HCT116 (cell line): ENCODE results near the gene SLC24A3. TPM values are rescaled to one million over a fixed set of nuclear protein-coding genes. Genes with fewer than 3 reads are reported as not detected.
A peak's percentile ranks its signal among the peaks of the same experiment; 100 is the strongest.

ENCODE experiments used
- ATAC-seq: fragments of 200-7000 bp; cut with Tn5 transposase; 2 replicates; pipeline ENCODE4 v1.9.1; 2020; ENCODE audit warnings: mild to moderate bottlenecking, moderate library complexity
- BruUV-seq: library from RNA; stranded (reverse); fragments of 400-500 nt; replicated peaks from 2 replicates; lab custom pipeline; 2021; lab: Mats Ljungman, UMichigan
- CTCF ChIA-PET: fragments of 300-600 bp; sonication (Branson Sonifier 250); formaldehyde crosslinking; loops from one replicate; lab custom pipeline; 2021; ENCODE audit warnings: antibody characterized with exemption; lab: Charles Lee
- POLR2A ChIA-PET: fragments of 300-600, 350-600 bp; sonication (Branson Sonifier 250); formaldehyde crosslinking; loops from one replicate; lab custom pipeline; 2021; ENCODE audit warnings: antibody characterized with exemption; lab: Charles Lee
- RAD21 ChIA-PET, 2 experiments: fragments of 300-600 bp; sonication (Branson Sonifier 250); formaldehyde crosslinking; loops; one replicate each; lab custom pipeline; 2023; ENCODE audit warnings: low total read pairs in 2 of 2; ENCODE audit not compliant: uncharacterized antibody in 2 of 2, unreplicated experiment in 2 of 2, low non-redundant PET in 1 of 2; lab: Charles Lee
- DNase-seq: peaks from one replicate; pipeline ENCODE4 v3.0.0-alpha.2; 2010; ENCODE audit warnings: low read depth, low spot score
- H2AFZ ChIP-seq: fragments of 200-600 bp; shearing (Covaris generic), sonication (generic); 2 replicates; pipeline ENCODE4 v1.6.1; 2017; ENCODE audit warnings: low read depth, mixed run types, mixed read lengths, antibody characterized with exemption, low read length; ENCODE audit not compliant: poor library complexity, severe bottlenecking
- H3K27ac ChIP-seq: 2 replicates; pipeline ENCODE4 v1.5.1; 2012; ENCODE audit warnings: low read depth, low read length
- H3K27me3 ChIP-seq: fragments of 200-600 bp; sonication (generic); 2 replicates; pipeline ENCODE4 v1.6.1; 2016; ENCODE audit warnings: mixed run types, low read length, mixed read lengths; ENCODE audit not compliant: insufficient read depth
- H3K36me3 ChIP-seq, 2 experiments: fragments of 200-500 bp in 1 of 2; fragments of 200-600 bp in 1 of 2; sonication (Bioruptor generic) in 1 of 2; sonication (generic) in 1 of 2; 2 replicates each; pipeline versions ENCODE4 v1.5.1 to v1.6.1; 2014 to 2016; ENCODE audit warnings: low read length in 2 of 2, inconsistent platforms in 1 of 2, mixed read lengths in 1 of 2, mixed run types in 1 of 2; ENCODE audit not compliant: insufficient read depth in 2 of 2, control insufficient read depth in 1 of 2
- H3K4me1 ChIP-seq, 2 experiments: fragments of 200-600 bp in 1 of 2; sonication (generic) in 1 of 2; 2 replicates each; pipeline versions ENCODE4 v1.5.1 to v1.6.1; 2012 to 2017; ENCODE audit warnings: low read length in 2 of 2, inconsistent platforms in 1 of 2, mild to moderate bottlenecking in 1 of 2, mixed read lengths in 1 of 2, mixed run types in 1 of 2, moderate library complexity in 1 of 2; ENCODE audit not compliant: insufficient read depth in 2 of 2, control insufficient read depth in 1 of 2
- H3K4me2 ChIP-seq: fragments of 200-600 bp; sonication (generic); 2 replicates; pipeline ENCODE4 v1.6.1; 2017; ENCODE audit warnings: mixed run types, low read length, mixed read lengths
- H3K4me3 ChIP-seq, 2 experiments: fragments of 200-600 bp in 1 of 2; sonication (generic) in 1 of 2; replicated peaks in 1 of 2; 2 replicates each; pipeline ENCODE4 v1.5.1; 2011 to 2016; ENCODE audit warnings: low read length in 2 of 2, control low read depth in 1 of 2, low read depth in 1 of 2, mild to moderate bottlenecking in 1 of 2, mixed read lengths in 1 of 2, mixed run types in 1 of 2
- H3K79me2 ChIP-seq: fragments of 200-600 bp; sonication (generic); 2 replicates; pipeline ENCODE4 v1.6.1; 2017; ENCODE audit warnings: mild to moderate bottlenecking, mixed run types, low read length, moderate library complexity, mixed read lengths; ENCODE audit not compliant: insufficient read depth
- H3K9ac ChIP-seq: fragments of 200-600 bp; sonication (generic); 2 replicates; pipeline ENCODE4 v1.6.1; 2016; ENCODE audit warnings: low read length, mixed read lengths
- H3K9me2 ChIP-seq: fragments of 200-600 bp; sonication (generic), shearing (Covaris generic); 2 replicates; pipeline ENCODE4 v1.6.1; 2017; ENCODE audit warnings: mixed run types, mild to moderate bottlenecking, moderate library complexity; ENCODE audit not compliant: insufficient read depth
- H3K9me3 ChIP-seq, 2 experiments: fragments of 200-500 bp in 1 of 2; fragments of 200-600 bp in 1 of 2; sonication (Bioruptor generic) in 1 of 2; sonication (generic) in 1 of 2; 2 replicates each; pipeline ENCODE4 v1.6.1; 2014 to 2017; ENCODE audit warnings: low read length in 2 of 2, mixed read lengths in 2 of 2, inconsistent platforms in 1 of 2, low read depth in 1 of 2, mild to moderate bottlenecking in 1 of 2, mixed run types in 1 of 2, moderate library complexity in 1 of 2; ENCODE audit not compliant: control insufficient read depth in 1 of 2, insufficient read depth in 1 of 2
- H4K20me1 ChIP-seq: fragments of 200-600 bp; sonication (generic), shearing (Covaris generic); 2 replicates; pipeline ENCODE4 v1.6.1; 2017; ENCODE audit warnings: mixed run types, mild to moderate bottlenecking, moderate library complexity; ENCODE audit not compliant: insufficient read depth
- CBX3 ChIP-seq: IDR thresholded peaks from 2 replicates; pipeline ENCODE4 v1.6.1; 2012; ENCODE audit warnings: low read depth
- CEBPB ChIP-seq: IDR thresholded peaks from 2 replicates; pipeline ENCODE4 v1.6.1; 2012; ENCODE audit warnings: low read depth
- ELF1 ChIP-seq: IDR thresholded peaks from 2 replicates; pipeline ENCODE4 v1.6.1; 2012; ENCODE audit warnings: low read depth, borderline replicate concordance
- EZH2 ChIP-seq: fragments of 200-600 bp; sonication (generic); IDR thresholded peaks from 2 replicates; pipeline ENCODE4 v1.6.1; 2017; ENCODE audit warnings: antibody characterized with exemption, mixed run types
- POLR2AphosphoS5 ChIP-seq: IDR thresholded peaks from 2 replicates; pipeline ENCODE4 v1.6.1; 2011; ENCODE audit warnings: mild to moderate bottlenecking, low read depth, low read length, moderate library complexity
- SIN3A ChIP-seq: IDR thresholded peaks from 2 replicates; pipeline ENCODE4 v1.6.1; 2012; ENCODE audit warnings: low read depth
- SP1 ChIP-seq: IDR thresholded peaks from 2 replicates; pipeline ENCODE4 v1.6.1; 2012; ENCODE audit warnings: low read depth
- SRF ChIP-seq: IDR thresholded peaks from 2 replicates; pipeline ENCODE4 v1.6.1; 2012; ENCODE audit warnings: low read depth
- YY1 ChIP-seq: IDR thresholded peaks from 2 replicates; pipeline ENCODE4 v1.6.1; 2011; ENCODE audit warnings: low read length, low read depth, moderate library complexity, mild to moderate bottlenecking; ENCODE audit not compliant: insufficient replicate concordance; ENCODE audit errors: extremely low read depth
- ZBTB33 ChIP-seq: IDR thresholded peaks from 2 replicates; pipeline ENCODE4 v1.6.1; 2011; ENCODE audit warnings: mild to moderate bottlenecking, low read length, moderate library complexity; ENCODE audit not compliant: insufficient replicate concordance; ENCODE audit errors: extremely low read depth
- ZFX ChIP-seq: fragments of 450-650 bp; IDR thresholded peaks from 2 replicates; pipeline ENCODE4 v1.6.1; 2017
- ZNF274 ChIP-seq: fragments of 200-500 bp; sonication (Bioruptor generic); IDR thresholded peaks from 2 replicates; pipeline ENCODE4 v1.6.1; 2014; ENCODE audit warnings: mild to moderate bottlenecking, low read depth, low read length, inconsistent platforms
- intact Hi-C: fragments of 100-400 bp; cut with micrococcal nuclease; formaldehyde crosslinking; loops from 2 replicates; pipeline ENCODE4 v1.10.0; 2022
- total RNA-seq: library from RNA; stranded (reverse); gene quantifications from one replicate; pipeline ENCODE4 v1.2.1, GENCODE V29; 2021; ENCODE audit not compliant: unreplicated experiment
- TF ChIP-seq, protein P1 (sequence below): IDR thresholded peaks from 2 replicates; pipeline ENCODE4 v1.6.1; 2012
- TF ChIP-seq, protein P2 (sequence below), 3 experiments: fragments of 200-600 bp in 1 of 3; sonication (generic) in 1 of 3; IDR thresholded peaks in 2 of 3; conservative IDR thresholded peaks in 1 of 3; 2 replicates each; pipeline ENCODE4 v1.5.1; 2012 to 2017; ENCODE audit warnings: low read depth in 2 of 3, low read length in 2 of 3, antibody characterized with exemption in 1 of 3, borderline replicate concordance in 1 of 3, control low read depth in 1 of 3, mild to moderate bottlenecking in 1 of 3, mixed read lengths in 1 of 3, mixed run types in 1 of 3, moderate library complexity in 1 of 3; ENCODE audit not compliant: insufficient read depth in 1 of 3

SLC24A3 gene
- total RNA-seq, 1 experiment from 2014 or later, result not detected

GRCh38 chr20:19691125-19691524, 478.7 kb downstream of the SLC24A3 start:
- RAD21 ChIA-PET, result no interaction called here
- Histone ChIP-seq H3K9ac (no peak overlapping the region), H3K9me3 (no peaks in the 10 kb centered on the region), H3K79me2 (no peaks in the 10 kb centered on the region), H3K4me3 (no peak overlapping the region), H4K20me1 (no peaks in the 10 kb centered on the region), H3K27ac (no peak overlapping the region), H3K36me3 (no peaks in the 10 kb centered on the region), H3K27me3 (no peaks in the 10 kb centered on the region), H2AFZ (no peak overlapping the region), H3K9me2 (no peaks in the 10 kb centered on the region), H3K4me2 (no peak overlapping the region), H3K4me1 (peaks cover 0 to 10% of the 10 kb centered on the region in 2 experiments; a peak in 2 of 4 replicates)
- POLR2A ChIA-PET, result no interaction called here
- BruUV-seq, result no TSS peak
- TF ChIP-seq CBX3, result no peak
- TF ChIP-seq SIN3A, result no peak
- no peak for TF ChIP-seq SP1
- no peak for TF ChIP-seq ZFX
- no peak for TF ChIP-seq CEBPB
- no peak for TF ChIP-seq POLR2AphosphoS5
- no peak for TF ChIP-seq SRF
- no peak for TF ChIP-seq ZBTB33
- CTCF ChIA-PET, result interaction anchor here (1.7 kb wide), 1 partner anchor 10 kb away, joined by 4 read pairs; no protein-coding TSS in a partner anchor
- DNase-seq (no peak), ATAC-seq (no peak)
- intact Hi-C loops, result no loop called here

DNA sequence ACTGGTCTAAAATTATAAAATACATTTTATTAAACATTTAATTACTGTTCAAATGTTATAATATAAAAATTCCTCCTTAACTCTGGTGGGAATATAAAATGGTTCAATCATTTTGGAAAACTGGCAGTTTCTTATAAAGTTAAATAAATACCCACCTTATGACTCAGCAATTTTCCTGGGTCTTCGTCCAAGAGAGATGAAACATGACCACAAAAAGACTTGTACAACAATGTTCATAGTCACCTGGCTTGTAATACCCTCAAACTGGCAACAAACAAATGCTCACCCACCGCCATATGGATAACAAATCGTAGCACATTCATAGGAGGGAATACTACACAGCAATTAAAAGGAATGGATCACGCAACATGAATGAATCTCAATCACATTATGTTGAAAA, 479.7 kb downstream of the SLC24A3 start:
- H4K20me1 ChIP-seq, result no peaks in the 10 kb centered on the region
- peak overlapping the region; percentile 57 for H3K4me2 ChIP-seq
- no peak overlapping the region for H3K27ac ChIP-seq
- H3K4me1 ChIP-seq, result peaks cover 0 to 10% of the 10 kb centered on the region in 2 experiments; a peak in 2 of 4 replicates
- intact Hi-C loops, result loop anchor here (1.0 kb wide), 1 partner anchor 110 kb away; no protein-coding TSS in a partner anchor
- CTCF ChIA-PET, result interaction anchor here (1.6 to 1.7 kb wide), 2 partner anchors 11 to 13 kb away, joined by 3 to 4 read pairs; no protein-coding TSS in a partner anchor
- no peaks in the 10 kb centered on the region for H3K79me2 ChIP-seq
- POLR2A ChIA-PET, result no interaction called here
- H3K4me3 ChIP-seq, result no peak overlapping the region
- no peaks in the 10 kb centered on the region for H3K9me2 ChIP-seq
- H3K36me3 ChIP-seq, result no peaks in the 10 kb centered on the region
- peak overlapping the region; percentile 86 for H2AFZ ChIP-seq
- no peak for TF ChIP-seq ELF1
- TF ChIP-seq EZH2, result no peak
- no peak for TF ChIP-seq SIN3A
- no peak for TF ChIP-seq POLR2AphosphoS5
- no peak for TF ChIP-seq SP1
- TF ChIP-seq CBX3, result no peak
- TF ChIP-seq YY1, result no peak
- TF ChIP-seq, protein P1, sequence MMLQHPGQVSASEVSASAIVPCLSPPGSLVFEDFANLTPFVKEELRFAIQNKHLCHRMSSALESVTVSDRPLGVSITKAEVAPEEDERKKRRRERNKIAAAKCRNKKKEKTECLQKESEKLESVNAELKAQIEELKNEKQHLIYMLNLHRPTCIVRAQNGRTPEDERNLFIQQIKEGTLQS, result no peak
- no peak for TF ChIP-seq SRF
- TF ChIP-seq ZNF274, result no peak
- TF ChIP-seq CEBPB, result no peak
- no peak for TF ChIP-seq ZFX
- TF ChIP-seq, protein P2, sequence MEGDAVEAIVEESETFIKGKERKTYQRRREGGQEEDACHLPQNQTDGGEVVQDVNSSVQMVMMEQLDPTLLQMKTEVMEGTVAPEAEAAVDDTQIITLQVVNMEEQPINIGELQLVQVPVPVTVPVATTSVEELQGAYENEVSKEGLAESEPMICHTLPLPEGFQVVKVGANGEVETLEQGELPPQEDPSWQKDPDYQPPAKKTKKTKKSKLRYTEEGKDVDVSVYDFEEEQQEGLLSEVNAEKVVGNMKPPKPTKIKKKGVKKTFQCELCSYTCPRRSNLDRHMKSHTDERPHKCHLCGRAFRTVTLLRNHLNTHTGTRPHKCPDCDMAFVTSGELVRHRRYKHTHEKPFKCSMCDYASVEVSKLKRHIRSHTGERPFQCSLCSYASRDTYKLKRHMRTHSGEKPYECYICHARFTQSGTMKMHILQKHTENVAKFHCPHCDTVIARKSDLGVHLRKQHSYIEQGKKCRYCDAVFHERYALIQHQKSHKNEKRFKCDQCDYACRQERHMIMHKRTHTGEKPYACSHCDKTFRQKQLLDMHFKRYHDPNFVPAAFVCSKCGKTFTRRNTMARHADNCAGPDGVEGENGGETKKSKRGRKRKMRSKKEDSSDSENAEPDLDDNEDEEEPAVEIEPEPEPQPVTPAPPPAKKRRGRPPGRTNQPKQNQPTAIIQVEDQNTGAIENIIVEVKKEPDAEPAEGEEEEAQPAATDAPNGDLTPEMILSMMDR (IDR thresholded peaks at IDR 0.05 in 2 of 3, conservative IDR thresholded peaks at IDR 0.05 in 1 of 3; ENCODE audit: borderline replicate concordance in 1 of 3, insufficient read depth in 1 of 3, low read depth in 2 of 3, low read length in 2 of 3), result no peak
- no peak overlapping the region for H3K9ac ChIP-seq
- H3K9me3 ChIP-seq, result no peaks in the 10 kb centered on the region
- DNase-seq (no peak), ATAC-seq (no peak)
- H3K27me3 ChIP-seq, result no peaks in the 10 kb centered on the region
- no TSS peak for BruUV-seq
- RAD21 ChIA-PET, result no interaction called here
